HG03025 (cell line): Measurements from ENCODE around the gene P3H3.
"Not testable (repeated sequence)": the region's sequence is repeated elsewhere in the genome, so short reads cannot be mapped to it uniquely, and the experiment has no call there.

Experiments
- ATAC-seq: cut with Tn5 transposase; IDR thresholded peaks from one replicate; pipeline ENCODE4 v1.9.1; 2021; ENCODE audit warnings: mild to moderate bottlenecking, moderate library complexity; ENCODE audit not compliant: unreplicated experiment, low FRiP score

The P3H3 gene

DNA sequence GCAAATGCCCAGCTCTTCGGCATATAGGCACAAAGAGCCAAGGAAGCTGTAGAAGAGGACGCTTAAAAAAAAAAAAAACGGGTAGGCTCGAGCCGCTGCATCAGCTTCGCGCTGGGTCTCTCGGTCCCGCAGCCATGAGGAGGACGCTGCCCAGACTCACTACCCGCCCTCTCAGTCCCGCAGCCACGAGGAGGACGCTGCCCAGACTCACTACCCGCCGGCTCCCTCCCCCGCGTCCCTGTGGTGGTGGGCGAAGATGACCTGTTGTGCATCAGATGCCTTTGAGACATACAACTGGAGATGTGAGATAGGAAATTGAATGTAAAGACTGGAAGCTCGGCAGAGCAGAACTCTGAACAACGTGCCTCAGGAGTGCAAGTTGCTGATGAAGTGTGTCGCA lies 56.3 kb downstream of the P3H3 start:
- ATAC-seq = no peak

DNA sequence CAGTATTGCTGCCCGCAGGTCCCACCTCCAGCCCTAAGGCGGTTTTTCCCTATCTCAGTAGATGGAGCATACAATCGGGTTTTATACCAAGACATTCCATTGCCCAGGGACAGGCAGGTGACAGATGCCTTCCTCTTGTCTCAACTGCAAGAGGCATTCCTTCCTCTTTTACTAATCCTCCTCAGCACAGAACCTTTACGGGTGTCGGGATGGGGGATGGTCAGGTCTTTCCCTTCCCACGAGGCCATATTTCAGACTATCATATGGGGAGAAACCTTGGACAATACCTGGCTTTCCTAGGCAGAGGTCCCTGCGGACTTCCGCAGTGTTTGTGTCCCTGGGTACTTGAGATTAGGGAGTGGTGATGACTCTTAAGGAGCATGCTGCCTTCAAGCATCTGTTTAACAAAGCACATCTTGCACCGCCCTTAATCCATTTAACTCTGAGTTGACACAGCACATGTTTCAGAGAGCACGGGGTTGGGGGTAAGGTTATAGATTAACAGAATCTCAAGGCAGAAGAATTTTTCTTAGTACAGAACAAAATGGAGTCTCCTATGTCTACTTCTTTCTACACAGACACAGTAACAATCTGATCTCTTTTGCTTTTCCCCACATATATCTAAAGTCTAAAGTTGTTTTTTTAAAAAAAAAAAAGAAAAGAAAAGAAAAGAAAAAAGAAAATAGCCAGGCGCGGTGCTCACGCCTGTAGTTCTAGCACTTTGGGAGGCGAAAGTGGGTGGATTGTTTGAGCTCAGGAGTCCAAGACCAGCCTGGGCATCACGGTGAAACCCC lies 58.2 kb downstream of the P3H3 start:
- ATAC-seq = not testable (repeated sequence)

DNA sequence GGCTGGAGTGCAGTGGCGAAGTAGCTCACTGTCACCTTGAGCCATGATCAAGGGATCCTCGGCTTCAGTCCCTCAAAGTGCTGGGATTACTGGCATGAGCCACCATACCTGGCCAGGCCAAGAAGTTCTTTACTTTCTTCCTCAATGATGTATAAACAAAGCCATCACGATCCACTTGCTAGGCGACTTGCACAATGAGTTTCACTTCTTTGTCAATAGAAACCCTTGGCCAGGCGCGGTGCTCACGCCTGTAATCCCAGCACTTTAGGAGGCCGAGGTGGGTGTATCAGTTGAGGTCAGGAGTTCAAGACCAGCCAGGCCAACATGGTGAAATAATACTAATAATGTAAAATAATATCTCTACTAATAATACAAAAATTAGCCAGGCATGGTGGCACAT lies 59.3 kb downstream of the P3H3 start:
- ATAC-seq = no peak

DNA sequence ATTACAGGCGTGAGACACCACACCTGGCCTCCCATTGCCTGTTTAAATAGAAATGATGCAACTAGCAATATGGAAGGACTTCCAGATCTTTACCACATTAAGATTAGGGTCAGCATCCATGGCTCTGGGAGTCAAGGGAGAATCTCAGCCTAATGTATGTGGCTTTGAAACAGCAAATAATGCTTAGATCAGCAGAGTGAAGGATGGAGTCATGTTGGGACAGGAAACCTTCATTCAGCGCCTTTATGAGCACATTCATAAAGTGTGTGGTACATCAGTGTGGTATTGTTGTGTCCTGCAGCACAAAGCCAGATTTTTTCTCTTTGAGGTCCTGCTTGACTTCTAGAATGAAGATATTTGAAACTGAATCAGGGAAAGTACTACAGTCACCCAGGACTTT lies 60.2 kb downstream of the P3H3 start:
- no peak for ATAC-seq

DNA sequence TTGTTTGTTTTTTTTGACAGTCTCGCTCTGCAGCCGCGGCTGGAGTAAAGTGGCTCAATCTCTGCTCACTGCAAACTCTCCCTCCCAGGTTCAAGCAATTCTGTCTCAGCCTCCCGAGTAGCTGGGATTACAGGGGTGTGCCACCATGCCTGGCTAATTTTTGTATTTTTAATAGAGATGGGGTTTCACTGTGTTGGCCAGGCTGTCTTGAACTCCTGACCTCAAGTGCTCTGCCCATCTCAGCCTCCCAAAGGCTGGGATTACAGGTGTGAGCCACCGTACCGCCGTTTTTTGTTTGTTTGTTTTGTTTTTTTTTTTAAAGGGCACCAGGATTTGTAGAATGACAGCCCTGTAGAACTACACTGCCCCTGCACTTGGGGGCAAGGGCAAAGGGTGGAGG lies 60.6 kb downstream of the P3H3 start:
- not testable (repeated sequence) for ATAC-seq
